HL-60 (cell line): ENCODE results near the gene PIK3CB.

Experiments
- CTCF ChIP-seq: IDR thresholded peaks from one replicate; pipeline ENCODE4 v1.5.1; 2011; ENCODE audit warnings: low read length, control low read depth, inconsistent platforms; ENCODE audit not compliant: insufficient read depth
- GABPA ChIP-seq: IDR thresholded peaks from 2 replicates; pipeline ENCODE4 v1.6.1; 2012; ENCODE audit warnings: low read depth
- POLR2AphosphoS5 ChIP-seq: IDR thresholded peaks from 2 replicates; pipeline ENCODE4 v1.6.1; 2012; ENCODE audit warnings: low read depth

- TF ChIP-seq CTCF, result no peak
- no peak for TF ChIP-seq POLR2AphosphoS5
- TF ChIP-seq GABPA, result no peak
Measured at GRCh38 chr3:138861798-138862197, 27.1 kb upstream of the PIK3CB start.
